Measurements from ENCODE around the gene INAFM1. TPM values are rescaled to one million over a fixed set of nuclear protein-coding genes. Genes with fewer than 3 reads are reported as not detected.
A peak's percentile ranks its signal among the peaks of the same experiment; 100 is the strongest.

INAFM1 gene
- total RNA-seq, 4 donors from 2014 or later = 4.3 to 10.6 (median 8.2) TPM

GRCh38 chr19:47310819-47311218 is 36.1 kb downstream of the INAFM1 start:
- Histone ChIP-seq H3K36me3 (no peaks in the 10 kb centered on the region), H3K9me3 (no peaks in the 10 kb centered on the region), H3K27ac (peak overlapping the region in 1 of 3 donors; percentile 10), H3K4me1 (peaks cover 0 to 6% of the 10 kb centered on the region in 2 donors), H3K4me3 (replicated peaks in 1 of 3) (no peak overlapping the region), H3K27me3 (no peaks in the 10 kb centered on the region)
- TF ChIP-seq CTCF (IDR thresholded peaks at IDR 0.05) (no peak), POLR2A (IDR thresholded peaks at IDR 0.05) (no peak)
- DNase-seq = peak in 1 of 2 donors; percentile 11
- 18 to 20% methylated on average over 5 of the region's 5 CpGs for WGBS, 2 donors
- intact Hi-C loops (cut with DNase I) = no loop called here

GRCh38 chr19:47312366-47313006 is 37.8 kb downstream of the INAFM1 start:
- no peak for DNase-seq
- intact Hi-C loops (cut with DNase I) = no loop called here
- H3K4me1 ChIP-seq = peaks cover 0 to 6% of the 10 kb centered on the region in 2 donors
- no peaks in the 10 kb centered on the region for H3K36me3 ChIP-seq
- H3K9me3 ChIP-seq = no peaks in the 10 kb centered on the region
- H3K27me3 ChIP-seq = no peaks in the 10 kb centered on the region
- no peak overlapping the region for H3K27ac ChIP-seq
- H3K4me3 ChIP-seq (replicated peaks in 1 of 3) = no peak overlapping the region
- TF ChIP-seq POLR2A (IDR thresholded peaks at IDR 0.05) = no peak
- 91 to 94% methylated on average over 5 of the region's 5 CpGs for WGBS, 2 donors

GRCh38 chr19:47313754-47314295 is 39.1 kb downstream of the INAFM1 start:
- H3K36me3 ChIP-seq = no peaks in the 10 kb centered on the region
- intact Hi-C loops (cut with DNase I) = no loop called here
- 71 to 72% methylated on average over 10 of the region's 10 CpGs for WGBS, 2 donors
- TF ChIP-seq POLR2A (IDR thresholded peaks at IDR 0.05) (no peak), CTCF (IDR thresholded peaks at IDR 0.05) (no peak)
- no peak overlapping the region for H3K4me3 ChIP-seq (replicated peaks in 1 of 3)
- peaks cover 0 to 3% of the 10 kb centered on the region in 2 donors for H3K4me1 ChIP-seq
- H3K27ac ChIP-seq = no peak overlapping the region
- no peaks in the 10 kb centered on the region for H3K9me3 ChIP-seq
- no peaks in the 10 kb centered on the region for H3K27me3 ChIP-seq
- no peak for DNase-seq

- Histone ChIP-seq H3K27ac (no peak overlapping the region), H3K27me3 (no peaks in the 10 kb centered on the region), H3K9me3 (no peaks in the 10 kb centered on the region), H3K4me3 (replicated peaks in 1 of 3) (no peak overlapping the region), H3K36me3 (no peaks in the 10 kb centered on the region), H3K4me1 (no peaks in the 10 kb centered on the region)
- intact Hi-C loops (cut with DNase I) = no loop called here
- DNase-seq = peak in 1 of 2 donors; percentile 13
- WGBS, 2 donors = 46 to 48% methylated on average over 12 of the region's 12 CpGs
- no peak for TF ChIP-seq CTCF (IDR thresholded peaks at IDR 0.05)
- TF ChIP-seq POLR2A (IDR thresholded peaks at IDR 0.05) = no peak
Observed at GRCh38 chr19:47315125-47315821, 40.6 kb downstream of the INAFM1 start.

GRCh38 chr19:47316513-47316912 is 41.8 kb downstream of the INAFM1 start:
- DNase-seq = no peak
- 90% methylated on average over 4 of the region's 4 CpGs for WGBS, 2 donors
- no peaks in the 10 kb centered on the region for H3K36me3 ChIP-seq
- no peaks in the 10 kb centered on the region for H3K9me3 ChIP-seq
- no peaks in the 10 kb centered on the region for H3K4me1 ChIP-seq
- TF ChIP-seq CTCF (IDR thresholded peaks at IDR 0.05) = no peak
- TF ChIP-seq POLR2A (IDR thresholded peaks at IDR 0.05) = no peak
- no peak overlapping the region for H3K27ac ChIP-seq
- no peaks in the 10 kb centered on the region for H3K27me3 ChIP-seq
- H3K4me3 ChIP-seq (replicated peaks in 1 of 3) = no peak overlapping the region
- intact Hi-C loops (cut with DNase I) = no loop called here

All from thyroid gland (tissue), 4 donors.